CD4-positive, alpha-beta T cell treated with Interleukin-15 for 4 hours (primary cell): ENCODE data around the gene KIF11.

Source experiments
- DNase-seq: peaks from one replicate; pipeline ENCODE4 v3.0.0-alpha.2; 2020; ENCODE audit warnings: low spot score

The KIF11 gene

GRCh38 chr10:92678206-92678605 lies 85.3 kb downstream of the KIF11 start:
- DNase-seq: no peak

DNA sequence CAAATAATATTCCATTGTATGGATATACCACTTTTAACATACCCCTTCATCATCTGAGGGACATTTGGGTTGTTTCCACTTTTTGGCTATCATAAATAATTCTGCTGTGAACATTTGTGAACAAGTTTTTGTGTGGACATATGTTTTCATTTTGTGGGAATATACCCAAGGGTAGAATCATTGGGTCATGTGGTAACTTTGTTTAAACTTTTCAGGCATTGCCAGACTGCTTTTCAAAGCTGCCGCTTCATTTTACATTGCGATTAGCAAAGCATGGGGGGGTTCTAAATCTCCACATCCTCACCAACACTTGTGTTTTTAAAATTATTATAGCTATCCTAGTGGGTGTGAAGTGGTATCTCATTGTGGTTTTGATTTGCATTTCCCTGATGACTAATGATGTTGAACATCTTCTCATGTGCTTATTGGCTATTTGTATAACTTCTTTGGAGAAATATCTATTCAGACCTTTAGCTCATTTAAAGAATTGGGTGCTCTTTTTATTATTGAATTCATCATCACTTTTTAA lies 88.4 kb downstream of the KIF11 start:
- DNase-seq: no peak

- DNase-seq: no peak
These were observed 95.6 kb downstream of the KIF11 start for GRCh38 chr10:92688573-92688926.

DNA sequence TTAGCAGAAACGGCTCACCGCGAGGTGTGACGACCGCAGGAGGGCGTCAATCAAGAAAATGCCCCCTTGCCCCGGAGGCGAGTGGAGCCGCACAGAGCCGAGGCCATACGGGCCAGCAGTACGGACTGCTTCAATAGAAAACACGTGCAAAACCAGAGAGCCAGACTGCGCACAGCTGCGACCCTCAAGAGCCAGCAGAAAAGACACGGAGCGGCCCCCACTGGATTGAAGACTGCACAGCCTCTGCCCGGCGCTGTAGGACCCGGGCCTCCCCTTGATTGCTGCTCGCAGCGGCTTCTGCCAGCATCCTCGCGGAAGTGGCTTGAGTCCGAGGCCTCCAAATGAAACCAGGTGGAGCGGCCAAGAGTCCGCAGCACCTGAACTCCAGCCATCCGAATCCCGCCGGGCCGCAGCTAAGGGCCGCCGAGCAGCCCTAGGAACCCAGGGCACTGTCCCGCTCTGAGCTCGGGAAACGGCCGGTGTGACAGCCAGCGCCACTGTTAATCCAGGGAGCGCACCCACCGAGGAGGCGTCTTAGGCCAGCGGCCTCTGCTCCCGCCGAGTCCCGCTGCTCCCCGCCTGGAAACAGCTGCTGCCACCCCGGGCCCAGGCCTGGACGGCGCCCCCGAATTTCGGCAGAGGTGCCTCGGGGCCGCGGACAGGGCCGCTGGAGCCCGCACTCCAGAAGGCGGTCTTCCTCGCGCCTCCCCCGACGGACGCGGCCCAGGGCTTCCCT lies 96.2 kb downstream of the KIF11 start:
- no peak for DNase-seq

- no peak for DNase-seq
These were observed 96.8 kb downstream of the KIF11 start, which contains the start of gene HHEX for GRCh38 chr10:92689663-92690210. HHEX (plus strand) TSS chr10:92689955; CDS start chr10:92689987, 32 bp downstream.

DNA sequence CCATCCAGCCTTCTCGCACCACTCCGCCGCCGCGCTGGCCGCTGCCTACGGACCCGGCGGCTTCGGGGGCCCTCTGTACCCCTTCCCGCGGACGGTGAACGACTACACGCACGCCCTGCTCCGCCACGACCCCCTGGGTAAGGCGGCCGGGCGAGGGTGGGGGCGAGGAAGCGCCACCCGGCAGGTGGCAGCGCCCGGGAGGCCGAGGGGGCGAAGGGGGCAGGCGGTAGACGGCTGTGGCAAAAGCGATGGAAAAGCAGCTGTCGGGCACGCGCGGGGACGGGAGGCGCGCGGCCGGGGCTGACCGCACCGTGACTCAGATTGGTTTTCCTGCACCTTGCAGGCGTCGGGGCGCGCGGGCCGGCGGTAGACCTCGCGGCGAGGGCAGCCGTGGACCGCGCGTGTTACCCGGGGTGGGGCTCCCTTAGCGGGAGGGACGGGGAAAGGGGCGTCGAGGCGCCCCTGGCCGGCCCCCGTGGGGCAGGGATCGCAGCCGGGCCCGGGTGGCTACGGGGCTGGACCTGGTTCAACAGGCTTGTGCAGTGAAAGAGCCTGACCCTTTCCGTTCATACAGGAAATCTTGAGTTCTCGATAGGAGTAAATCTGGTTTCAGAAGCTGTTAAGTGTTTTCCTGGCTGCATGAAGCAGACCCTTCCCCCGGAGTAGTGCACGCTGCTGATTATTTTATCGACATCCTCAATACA lies 97.4 kb downstream of the KIF11 start:
- peak; percentile 49 for DNase-seq

- no peak for DNase-seq
These were observed 98.1 kb downstream of the KIF11 start for GRCh38 chr10:92690915-92691590.

DNA sequence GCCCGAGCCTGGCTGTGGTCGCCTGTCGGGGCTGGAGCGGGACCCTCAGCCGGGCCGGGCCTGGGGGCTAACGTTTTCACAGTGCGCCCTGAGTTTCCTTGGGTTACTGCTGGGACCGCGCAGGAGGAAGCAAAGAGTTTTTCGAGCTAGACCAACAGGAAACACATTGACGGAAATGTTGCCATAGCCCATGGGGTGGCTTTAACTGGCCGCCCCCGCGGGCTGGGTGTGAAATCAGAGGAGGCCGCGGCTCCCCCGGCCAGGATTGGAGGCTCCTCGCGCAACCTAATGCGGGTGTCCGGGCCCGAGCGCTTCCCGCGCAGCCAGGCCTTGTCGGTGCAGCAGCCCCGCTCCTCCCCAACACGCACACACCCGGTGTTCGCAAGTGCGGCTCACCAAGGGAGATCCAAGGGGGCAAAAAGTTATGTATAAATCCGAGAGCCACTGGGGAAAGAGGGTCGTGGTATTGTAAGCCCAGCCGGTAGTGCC lies 98.7 kb downstream of the KIF11 start:
- no peak for DNase-seq

- no peak for DNase-seq
These were observed 99.2 kb downstream of the KIF11 start for GRCh38 chr10:92692080-92692671.

- no peak for DNase-seq
These were observed 100.0 kb downstream of the KIF11 start for GRCh38 chr10:92692697-92693533.

- no peak for DNase-seq
These were observed 100.6 kb downstream of the KIF11 start for GRCh38 chr10:92693534-92693893.

DNA sequence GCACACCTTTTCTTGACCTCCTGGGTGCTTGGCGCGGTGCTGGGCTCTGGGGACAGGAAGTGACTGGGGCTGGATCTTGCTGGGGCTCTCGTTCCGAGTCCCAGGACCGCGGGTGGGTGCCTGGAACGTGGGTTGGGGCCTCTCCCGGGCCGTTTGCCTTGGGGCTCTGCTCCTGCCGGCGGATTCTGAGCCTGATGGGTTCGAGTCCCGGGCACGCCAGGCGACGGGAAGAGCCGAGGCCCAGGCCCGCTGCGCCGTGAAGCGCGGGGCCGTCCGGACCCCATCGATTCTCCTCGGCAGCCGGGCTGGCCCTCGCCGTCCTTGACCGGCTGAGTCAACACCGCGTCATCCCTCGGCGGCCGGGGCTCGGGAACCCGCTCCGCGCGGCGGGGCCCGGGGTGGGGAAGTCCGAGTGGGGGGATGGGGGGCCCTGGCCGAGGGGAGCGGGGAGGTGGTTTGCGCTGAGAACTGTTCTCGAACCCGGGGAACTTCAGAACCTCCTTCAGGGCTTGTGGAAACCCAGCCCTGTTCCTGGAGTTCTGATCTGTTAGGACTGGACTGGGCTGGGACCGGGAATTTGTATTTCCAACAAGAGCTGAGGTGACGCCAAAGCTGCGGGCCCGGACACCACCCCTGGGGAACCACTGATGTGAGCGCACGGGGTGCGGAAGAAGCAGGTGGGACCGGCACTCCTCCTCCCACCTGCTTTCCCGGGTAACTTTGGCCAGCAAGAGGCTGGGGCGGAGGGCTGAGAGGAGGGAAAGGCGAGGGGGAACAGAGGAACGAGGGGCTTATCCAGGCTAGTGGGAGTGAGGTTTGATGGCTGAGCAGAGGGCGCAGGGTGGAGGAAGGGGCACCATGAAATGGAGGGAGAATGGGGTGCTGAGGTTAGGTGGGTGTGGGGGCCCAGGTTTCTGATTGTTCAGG lies 103.0 kb downstream of the KIF11 start:
- no peak for DNase-seq

DNA sequence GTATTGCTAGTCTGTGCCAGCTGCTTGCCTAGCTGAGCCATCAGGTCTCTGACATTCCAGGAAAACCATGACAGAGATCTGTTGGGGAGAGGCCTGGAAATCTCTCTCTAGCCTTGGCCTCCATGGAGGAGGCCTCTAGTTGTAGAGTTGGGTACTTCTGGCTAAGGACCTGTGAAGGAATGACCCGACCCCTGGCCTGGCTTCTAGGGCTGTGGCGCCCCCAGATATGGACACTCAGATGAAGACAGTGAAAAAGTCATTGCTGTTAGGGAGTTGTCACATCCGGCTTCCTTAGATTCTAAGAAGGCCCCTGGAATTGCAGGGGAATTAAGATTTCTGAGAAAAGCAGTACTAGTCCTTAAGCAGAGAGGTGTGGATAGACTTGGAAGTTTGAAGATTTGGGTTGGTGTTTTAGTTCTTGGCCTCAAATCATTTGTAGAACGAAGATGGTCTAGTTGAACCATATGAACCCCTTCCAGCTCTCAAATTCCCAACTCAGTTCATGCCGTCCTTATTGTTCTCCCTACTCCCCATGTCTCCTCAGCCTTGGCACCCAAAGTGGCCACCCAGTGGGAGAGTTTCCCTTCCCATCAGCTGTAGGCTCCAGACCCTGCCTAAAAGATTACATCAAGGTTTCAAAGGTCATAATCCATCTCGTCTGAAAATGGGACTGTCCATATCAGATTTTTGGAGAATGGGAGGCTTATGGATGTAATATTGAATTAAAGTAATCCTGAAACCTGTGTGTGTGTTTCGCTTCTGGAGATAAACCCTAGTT lies 103.9 kb downstream of the KIF11 start:
- DNase-seq: no peak

- no peak for DNase-seq
These were observed 105.0 kb downstream of the KIF11 start for GRCh38 chr10:92697663-92698511.

- no peak for DNase-seq
These were observed 106.2 kb downstream of the KIF11 start for GRCh38 chr10:92699193-92699517.

DNA sequence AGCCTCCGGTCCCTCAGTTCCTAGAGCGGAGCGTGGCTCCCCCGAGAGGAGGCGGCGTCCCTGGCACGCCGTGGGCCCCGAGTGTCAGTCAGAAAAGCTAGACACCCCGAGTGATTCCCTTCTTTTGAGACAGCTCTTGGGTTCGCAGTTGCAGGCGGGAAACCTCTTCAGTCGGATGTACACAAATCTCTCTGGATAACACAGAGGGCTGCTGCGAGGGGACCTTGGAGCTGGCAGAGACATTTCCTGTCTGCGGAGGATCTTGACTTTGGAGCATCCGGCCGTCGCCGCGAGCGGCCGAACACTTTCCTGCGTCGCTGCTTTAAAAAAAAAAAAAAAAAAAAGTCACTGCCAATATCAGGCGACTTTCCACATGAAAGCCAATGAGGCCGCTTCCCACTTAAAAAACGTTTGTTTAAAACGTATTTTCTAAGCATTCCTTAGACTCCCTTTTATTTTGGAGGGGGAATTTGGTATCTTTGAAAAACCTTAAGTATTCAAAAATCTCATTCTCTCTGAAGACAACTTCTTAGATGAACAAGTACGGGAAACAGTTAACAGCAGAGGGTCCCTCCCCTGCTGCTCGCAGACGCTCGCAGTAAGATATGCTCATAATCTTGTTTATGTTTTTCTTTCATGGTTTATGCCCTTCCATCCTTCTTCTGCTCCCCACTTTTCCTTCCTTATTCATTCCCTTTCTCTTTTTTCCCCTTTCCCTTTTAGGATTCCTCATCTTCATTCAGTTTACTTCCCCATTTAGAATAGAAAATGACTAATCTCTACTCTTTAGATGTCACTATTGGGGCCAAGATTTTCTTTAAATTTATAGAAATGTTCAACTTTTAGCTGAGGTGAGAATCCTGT lies 106.8 kb downstream of the KIF11 start:
- DNase-seq: no peak

GRCh38 chr10:92702301-92702916 lies 109.5 kb downstream of the KIF11 start:
- no peak for DNase-seq
